ENCODE measurements around the gene ATXN1L.

- TF ChIP-seq POLR2A (IDR thresholded peaks at IDR 0.05) (no peak), CTCF (IDR thresholded peaks at IDR 0.05 in 8 of 11, conservative IDR thresholded peaks at IDR 0.05 in 3 of 11) (no peak), POLR2AphosphoS5 (IDR thresholded peaks at IDR 0.05) (no peak)
Measured at GRCh38 chr16:71826533-71827017, 19.2 kb upstream of the ATXN1L start.
